D721Med (cell line): ENCODE data around the gene ZIM2.

ENCODE experiments used
- DNase-seq: peaks from one replicate; pipeline ENCODE4 v3.0.0; 2011; ENCODE audit warnings: low spot score; ENCODE audit not compliant: insufficient read length
- FAIRE-seq: peaks from 2 replicates; lab custom pipeline; 2011; peaks lifted over from hg19 to GRCh38; lab: Jason Lieb, UNC
- CTCF ChIP-seq: IDR thresholded peaks from 2 replicates; pipeline ENCODE4 v1.5.1; 2012; ENCODE audit warnings: mild to moderate bottlenecking, control low read depth; ENCODE audit not compliant: insufficient read depth; ENCODE audit errors: missing control alignments

The ZIM2 gene

GRCh38 chr19:56834564-56835375 is 5.8 kb downstream of the ZIM2 start:
- DNase-seq (no peak), FAIRE-seq (peak; percentile 29)
- TF ChIP-seq CTCF, result no peak

- DNase-seq (no peak), FAIRE-seq (no peak)
- no peak for TF ChIP-seq CTCF
These were observed 8.1 kb downstream of the ZIM2 start for GRCh38 chr19:56832352-56832928.

- FAIRE-seq, result no peak
- no peak for TF ChIP-seq CTCF
- no peak for DNase-seq
These were observed 9.3 kb downstream of the ZIM2 start for GRCh38 chr19:56831255-56831654.

GRCh38 chr19:56829596-56829995 is 10.9 kb downstream of the ZIM2 start:
- no peak for FAIRE-seq
- no peak for DNase-seq
- TF ChIP-seq CTCF, result no peak

- DNase-seq (no peak), FAIRE-seq (no peak)
- no peak for TF ChIP-seq CTCF
These were observed 12.8 kb downstream of the ZIM2 start for GRCh38 chr19:56827708-56828107.

GRCh38 chr19:56823956-56824355 is 16.6 kb downstream of the ZIM2 start:
- no peak for DNase-seq
- no peak for FAIRE-seq
- TF ChIP-seq CTCF, result no peak

- no peak for FAIRE-seq
- DNase-seq, result no peak
- TF ChIP-seq CTCF, result no peak
These were observed 17.1 kb downstream of the ZIM2 start for GRCh38 chr19:56823417-56823816.
